ENCODE data around the gene PTPMT1. TPM values are rescaled to one million over a fixed set of nuclear protein-coding genes. Genes with fewer than 3 reads are reported as not detected.

Gene PTPMT1
- total RNA-seq, result 108 and 112 TPM in 2 replicates

GRCh38 chr11:47565340-47566148, at the start of gene PTPMT1:
PTPMT1 (plus strand) TSS chr11:47565599; CDS start chr11:47565623, 24 bp downstream.

GRCh38 chr11:47552566-47553405, 12.6 kb upstream of the PTPMT1 start, which contains the start of gene CELF1:
CELF1 (minus strand) TSS chr11:47553132; CDS start chr11:47499523, 53,609 bp downstream.

GRCh38 chr11:47578524-47579494, 13.4 kb downstream of the PTPMT1 start, which contains the start of the genes KBTBD4 and NDUFS3:
KBTBD4 (minus strand) TSS chr11:47578970; CDS start chr11:47578951, 19 bp downstream.
NDUFS3 (plus strand) TSS chr11:47579074; CDS start chr11:47579092, 18 bp downstream.

GRCh38 chr11:47586098-47586855, 20.9 kb downstream of the PTPMT1 start, which contains the start of gene FAM180B:
FAM180B (plus strand) TSS chr11:47586678; CDS start chr11:47586769, 91 bp downstream.

GRCh38 chr11:47593934-47594855, 28.8 kb downstream of the PTPMT1 start, which contains the start of gene C1QTNF4:
C1QTNF4 (minus strand) TSS chr11:47594411; CDS start chr11:47590810, 3,601 bp downstream.

Other genes with a start within 250 kb of the PTPMT1 start
- gene MYBPC3, start 212.9 kb upstream of the PTPMT1 start, total RNA-seq, result not detected in 2 replicates
- gene SPI1, start 187.1 kb upstream of the PTPMT1 start, total RNA-seq, result not detected in 2 replicates
- 104 and 110 TPM in 2 replicates for gene SLC39A13, start 157.0 kb upstream of the PTPMT1 start, total RNA-seq
- gene PSMC3, start 139.2 kb upstream of the PTPMT1 start, total RNA-seq, result 89.3 and 101 TPM in 2 replicates
- not detected in 2 replicates for gene RAPSN, start 116.5 kb upstream of the PTPMT1 start, total RNA-seq
- gene CELF1, start 12.5 kb upstream of the PTPMT1 start, total RNA-seq, result 37.8 and 47.6 TPM in 2 replicates
- gene KBTBD4, start 13.4 kb downstream of the PTPMT1 start, total RNA-seq, result 12.9 and 21.9 TPM in 2 replicates
- gene NDUFS3, start 13.5 kb downstream of the PTPMT1 start, total RNA-seq, result 66.5 and 67.1 TPM in 2 replicates
- not detected in 2 replicates for gene FAM180B, start 21.1 kb downstream of the PTPMT1 start, total RNA-seq
- gene C1QTNF4, start 28.8 kb downstream of the PTPMT1 start, total RNA-seq, result 0.20 and 1.6 TPM in 2 replicates
- 42.5 and 75.3 TPM in 2 replicates for gene MTCH2, start 77.0 kb downstream of the PTPMT1 start, total RNA-seq
- 0.05 TPM in 1 of 2 replicates, not detected in the other for gene AGBL2, start 149.8 kb downstream of the PTPMT1 start, total RNA-seq
- 34.3 and 44.8 TPM in 2 replicates for gene FNBP4, start 201.7 kb downstream of the PTPMT1 start, total RNA-seq